ENCODE results near the gene TTLL1.

TTLL1 gene

DNA sequence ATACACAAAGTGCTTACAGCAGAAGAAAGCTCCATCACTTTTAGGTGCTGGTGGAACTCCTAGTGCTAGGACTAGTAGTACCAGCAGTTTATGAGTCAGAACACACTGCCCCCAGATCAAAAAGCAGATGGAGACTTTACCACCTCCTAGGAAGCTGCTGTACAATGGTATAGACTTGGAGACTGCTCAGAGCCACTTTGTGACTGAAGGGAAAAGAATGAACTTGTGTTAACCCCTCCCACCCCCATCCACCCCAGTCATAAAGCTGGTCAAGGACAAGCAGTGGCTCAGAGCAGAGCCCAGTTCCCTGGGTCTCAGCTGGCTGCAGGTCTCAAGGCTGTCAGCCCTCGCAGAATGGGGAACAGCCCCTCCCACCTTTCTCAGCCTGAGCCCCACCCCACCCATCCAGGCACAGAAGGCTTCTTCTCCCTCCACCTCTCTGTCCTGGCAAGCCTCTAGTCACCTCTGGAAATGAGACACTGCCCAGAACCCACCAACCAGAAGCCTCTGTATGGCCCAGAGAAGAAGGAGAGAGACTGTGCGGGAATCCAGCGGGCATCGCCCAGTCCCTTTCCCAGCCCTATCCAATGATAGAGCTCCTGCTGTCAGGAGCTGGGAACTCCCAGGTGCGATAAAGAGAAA, 98.1 kb downstream of the TTLL1 start:
- DNase-seq = no peak

DNA sequence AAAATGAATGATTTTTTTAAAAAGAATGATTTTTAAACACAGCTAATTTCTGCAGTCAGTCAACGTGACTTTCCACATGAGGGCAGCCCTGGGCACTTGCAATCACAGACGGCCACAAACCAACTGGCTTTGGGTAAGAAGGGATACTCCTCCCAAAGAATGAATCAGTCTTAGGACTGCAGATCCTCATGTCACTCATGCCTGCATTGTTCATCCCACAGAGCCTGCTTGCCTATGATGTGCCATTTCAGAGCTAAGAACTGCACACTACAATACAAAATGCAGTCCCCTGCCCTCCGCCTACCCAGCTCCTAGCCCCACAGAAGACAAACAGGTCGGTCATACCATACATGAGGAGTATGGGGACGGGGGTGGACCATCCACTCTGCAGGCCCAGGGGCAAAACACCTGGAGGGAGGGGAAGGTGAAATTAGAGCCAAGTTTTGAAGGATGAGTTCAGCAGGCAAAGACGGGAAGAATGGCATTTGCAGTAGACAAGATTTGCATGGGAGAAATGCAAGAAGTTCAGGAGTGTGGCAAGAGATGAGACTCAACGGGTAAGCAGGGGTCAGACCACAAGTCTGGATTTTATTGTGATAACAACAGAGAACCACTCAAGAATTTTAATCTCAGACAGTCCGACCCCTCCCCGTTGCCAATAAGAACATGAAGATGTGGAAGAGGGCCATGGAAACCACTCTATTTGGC, 98.9 kb downstream of the TTLL1 start:
- DNase-seq = no peak

Data from stimulated activated naive CD4-positive, alpha-beta T cell (primary cell).